ENCODE data around the gene METTL3. TPM values are rescaled to one million over a fixed set of nuclear protein-coding genes. Genes with fewer than 3 reads are reported as not detected.

METTL3 gene
- total and polyA plus RNA-seq, 2 donors (not counting 3 experiments of a cell fraction or from before 2014, with no cell fraction given): 65.0 to 85.3 TPM

GRCh38 chr14:21506557-21506956 is 4.6 kb downstream of the METTL3 start:
- dilution Hi-C loops (cut with MboI; ENCODE audit: extremely low pct_ligation_motif_present, low sequenced_read_pairs): no loop called here
- POLR2A ChIA-PET: no interaction called here
- intact Hi-C loops (cut with micrococcal nuclease): no loop called here

More at GRCh38 chr14:21506557-21506956, 4.6 kb downstream of the METTL3 start:
- no peak overlapping the region for H3K4me2 ChIP-seq (ENCODE audit: insufficient read depth, low read length)
- BruUV-seq (replicated peaks): no TSS peak
- TF ChIP-seq MYC (IDR thresholded peaks at IDR 0.05; ENCODE audit: low read depth, low read length): no peak
- TF ChIP-seq POLR2AphosphoS5 (IDR thresholded peaks at IDR 0.05; ENCODE audit: insufficient read depth, low read depth, low read length): no peak
- no peak for TF ChIP-seq GATA2 (IDR thresholded peaks at IDR 0.05; ENCODE audit: insufficient read depth, insufficient read length, low read depth, low read length)
- no peak for TF ChIP-seq POLR2A (IDR thresholded peaks at IDR 0.05; ENCODE audit: low read depth, low read length)
- no peak for TF ChIP-seq FOS (IDR thresholded peaks at IDR 0.05; ENCODE audit: borderline replicate concordance, insufficient read depth, low read length)
- no peak for TF ChIP-seq MAX (IDR thresholded peaks at IDR 0.05; ENCODE audit: insufficient read depth, insufficient read length)
- TF ChIP-seq JUN (IDR thresholded peaks at IDR 0.05; ENCODE audit: borderline replicate concordance, insufficient read depth, insufficient read length, low read depth): no peak
- no peak for TF ChIP-seq EZH2 (IDR thresholded peaks at IDR 0.05; ENCODE audit: borderline replicate concordance, low read depth, low read length, severe bottlenecking)
- TF ChIP-seq CTCF (IDR thresholded peaks at IDR 0.05; ENCODE audit: extremely low read depth in 1 of 2, insufficient read depth in 1 of 2, low read depth in 1 of 2, low read length in 2 of 2): no peak
- H3K27ac ChIP-seq (ENCODE audit: insufficient read depth, low read depth, low read length): no peak overlapping the region
- H3K9ac ChIP-seq (replicated peaks; ENCODE audit: extremely low read depth, insufficient read depth, low read length): no peak overlapping the region
- H3K4me1 ChIP-seq (ENCODE audit: control insufficient read depth, extremely low read depth, insufficient read depth, low read length): peaks cover 11% of the 10 kb centered on the region
- H3K27me3 ChIP-seq (ENCODE audit: control insufficient read depth in 2 of 2, insufficient read depth in 2 of 2, low read length in 2 of 2): no peaks in the 10 kb centered on the region
- FAIRE-seq (no peak), DNase-seq (ENCODE audit: low read depth, low spot score) (no peak)
- no peaks in the 10 kb centered on the region for H4K20me1 ChIP-seq (replicated peaks; ENCODE audit: control insufficient read depth, extremely low read depth, insufficient read depth, low read length)
- no peak overlapping the region for H3K4me3 ChIP-seq (replicated peaks in 1 of 3; ENCODE audit: insufficient read depth in 1 of 3, low read depth in 1 of 3, low read length in 3 of 3)
- no peak overlapping the region for H2AFZ ChIP-seq (ENCODE audit: low read depth, low read length)
- peaks cover 67% of the 10 kb centered on the region for H3K79me2 ChIP-seq (ENCODE audit: control insufficient read depth, insufficient read depth, low read length)
- H3K9me1 ChIP-seq (replicated peaks; ENCODE audit: control insufficient read depth, extremely low read depth, insufficient read depth, low read length): no peaks in the 10 kb centered on the region
- peaks cover 8 to 15% of the 10 kb centered on the region in 2 experiments for H3K36me3 ChIP-seq (ENCODE audit: control insufficient read depth in 2 of 2, extremely low read depth in 1 of 2, insufficient read depth in 2 of 2, low read length in 2 of 2)
- H3K9me3 ChIP-seq (replicated peaks; ENCODE audit: control insufficient read depth, insufficient read depth, low read length): no peaks in the 10 kb centered on the region
- CTCF ChIA-PET: no interaction called here

All from endothelial cell of umbilical vein (primary cell).